Progenitor cell of endocrine pancreas (in vitro differentiated cells): Measurements from ENCODE around the gene ACOX3. TPM values are rescaled to one million over a fixed set of nuclear protein-coding genes. Genes with fewer than 3 reads are reported as not detected.

Experiments used
- DNase-seq: peaks from one replicate; pipeline ENCODE4 v3.0.0; 2021; ENCODE audit warnings: low spot score; ENCODE audit not compliant: unreplicated experiment
- H3K27ac Mint-ChIP-seq: 2 replicates; pipeline ENCODE4 v1.8.0; 2021; ENCODE audit warnings: mild to moderate bottlenecking, moderate library complexity, mixed read lengths
- H3K27me3 Mint-ChIP-seq: 2 replicates; pipeline ENCODE4 v1.8.0; 2021; ENCODE audit warnings: mixed read lengths
- H3K36me3 Mint-ChIP-seq: 2 replicates; pipeline ENCODE4 v1.8.0; 2022; ENCODE audit warnings: mixed read lengths; ENCODE audit not compliant: insufficient read depth
- H3K4me1 Mint-ChIP-seq: 2 replicates; pipeline ENCODE4 v1.8.0; 2021; ENCODE audit warnings: low read depth, mixed read lengths
- H3K4me3 Mint-ChIP-seq: 2 replicates; pipeline ENCODE4 v1.8.0; 2021; ENCODE audit warnings: low read depth, mild to moderate bottlenecking, moderate library complexity, mixed read lengths
- H3K9me3 Mint-ChIP-seq: 2 replicates; pipeline ENCODE4 v1.8.0; 2021; ENCODE audit warnings: low read depth, mixed read lengths
- CTCF ChIP-seq: fragments of 200-600 bp; sonication (generic); IDR thresholded peaks from one replicate; pipeline ENCODE4 v1.5.0; 2021; ENCODE audit warnings: antibody characterized with exemption, mild to moderate bottlenecking; ENCODE audit not compliant: unreplicated experiment
- total RNA-seq: library from RNA; stranded (reverse); gene quantifications from 2 replicates; pipeline ENCODE4 v1.2.1, GENCODE V29; 2021

The ACOX3 gene
- total RNA-seq, 1 donor from 2014 or later, result 22.6 TPM

GRCh38 chr4:8321220-8321619, 119.3 kb downstream of the ACOX3 start:
- peaks cover 4% of the 10 kb centered on the region for H3K4me1 Mint-ChIP-seq
- no peak overlapping the region for H3K4me3 Mint-ChIP-seq
- no peak for DNase-seq
- no peaks in the 10 kb centered on the region for H3K9me3 Mint-ChIP-seq
- H3K36me3 Mint-ChIP-seq, result no peaks in the 10 kb centered on the region
- TF ChIP-seq CTCF, result no peak
- no peaks in the 10 kb centered on the region for H3K27me3 Mint-ChIP-seq
- no peak overlapping the region for H3K27ac Mint-ChIP-seq

- no peak for DNase-seq
Measured at GRCh38 chr4:8320386-8320750, 120.2 kb downstream of the ACOX3 start.

GRCh38 chr4:8319731-8320385, 120.7 kb downstream of the ACOX3 start:
- TF ChIP-seq CTCF, result no peak
- H3K27ac Mint-ChIP-seq, result no peak overlapping the region
- no peaks in the 10 kb centered on the region for H3K27me3 Mint-ChIP-seq
- peaks cover 15% of the 10 kb centered on the region for H3K4me1 Mint-ChIP-seq
- DNase-seq, result no peak
- H3K4me3 Mint-ChIP-seq, result no peak overlapping the region
- H3K9me3 Mint-ChIP-seq, result no peaks in the 10 kb centered on the region
- no peaks in the 10 kb centered on the region for H3K36me3 Mint-ChIP-seq

More at GRCh38 chr4:8320386-8320750, 120.2 kb downstream of the ACOX3 start:
- Mint-ChIP-seq H3K9me3 (no peaks in the 10 kb centered on the region), H3K4me3 (no peak overlapping the region), H3K27me3 (no peaks in the 10 kb centered on the region), H3K27ac (no peak overlapping the region), H3K4me1 (peaks cover 12% of the 10 kb centered on the region), H3K36me3 (no peaks in the 10 kb centered on the region)
- TF ChIP-seq CTCF, result peak; percentile 18

DNA sequence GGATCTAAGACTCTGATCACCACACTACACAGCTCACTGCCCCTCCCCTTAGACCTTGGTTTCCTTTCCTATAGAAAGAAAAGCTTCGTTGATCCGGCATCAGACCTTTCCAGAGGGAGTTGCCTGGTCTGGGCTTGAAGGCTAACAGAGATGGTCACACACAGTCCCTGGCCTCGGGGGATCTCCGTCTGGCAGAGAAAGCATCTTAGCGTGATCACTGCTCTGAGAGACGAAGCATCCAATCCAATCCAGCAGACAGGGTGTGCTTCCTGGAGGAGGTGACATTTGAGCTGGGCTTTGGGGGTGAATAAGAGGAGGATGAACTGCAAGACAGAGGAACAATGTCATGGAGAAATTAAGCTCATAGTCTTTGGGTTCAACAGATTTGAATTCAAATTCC, 121.5 kb downstream of the ACOX3 start:
- peaks cover 2% of the 10 kb centered on the region for H3K27me3 Mint-ChIP-seq
- no peak for DNase-seq
- H3K4me1 Mint-ChIP-seq, result peaks cover 15% of the 10 kb centered on the region
- peaks cover under 1% of the 10 kb centered on the region for H3K9me3 Mint-ChIP-seq
- H3K36me3 Mint-ChIP-seq, result no peaks in the 10 kb centered on the region
- H3K4me3 Mint-ChIP-seq, result no peak overlapping the region
- no peak for TF ChIP-seq CTCF
- H3K27ac Mint-ChIP-seq, result no peak overlapping the region

DNA sequence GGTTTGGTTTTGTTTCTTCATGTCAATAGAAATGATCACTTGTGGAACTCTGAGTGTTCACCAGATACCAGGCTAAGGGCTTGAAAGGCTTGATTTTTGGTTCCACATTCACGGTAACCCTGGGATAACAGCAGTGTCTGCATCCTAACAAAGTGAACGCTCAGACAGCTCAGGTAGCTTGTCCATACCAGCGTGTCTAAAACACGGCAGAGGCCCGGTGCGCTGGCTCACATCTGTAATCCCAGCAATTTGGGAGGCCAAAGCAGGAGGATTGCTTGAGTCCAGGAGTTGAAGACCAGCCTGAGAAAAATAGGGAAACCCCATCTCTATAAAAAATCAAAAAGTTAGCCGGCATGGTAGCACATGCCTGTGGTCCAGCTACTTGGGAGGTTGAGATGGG, 122.0 kb downstream of the ACOX3 start:
- H3K27ac Mint-ChIP-seq, result no peak overlapping the region
- no peak overlapping the region for H3K4me3 Mint-ChIP-seq

More for the DNA sequence above, 122.0 kb downstream of the ACOX3 start:
- no peak for TF ChIP-seq CTCF
- Mint-ChIP-seq H3K27me3 (peaks cover 2% of the 10 kb centered on the region), H3K4me1 (peaks cover 15% of the 10 kb centered on the region), H3K9me3 (peaks cover 4% of the 10 kb centered on the region), H3K36me3 (peaks cover 2% of the 10 kb centered on the region)
- DNase-seq, result no peak
